Psoas muscle (tissue), 8 donors: Measurements from ENCODE around the gene LRRC34. TPM values are rescaled to one million over a fixed set of nuclear protein-coding genes. Genes with fewer than 3 reads are reported as not detected.
A peak's percentile ranks its signal among the peaks of the same experiment; 100 is the strongest.

Experiments
- ATAC-seq, 4 donors: fragments of 200-7000 bp; cut with Tn5 transposase; one replicate each; pipeline ENCODE4 v1.9.1; 2020; ENCODE audit warnings: moderate library complexity in 3 of 4, mild to moderate bottlenecking in 2 of 4
- DNase-seq, 2 donors: peaks; one replicate each; pipeline ENCODE4 v3.0.0-alpha.2; 2020
- H3K27ac ChIP-seq: fragments of 200-600 bp; one replicate; pipeline ENCODE4 v1.8.0; 2022
- H3K27me3 ChIP-seq, 3 donors: fragments of 200-600 bp in 1 of 3; one replicate each; pipeline versions ENCODE4 v1.6.1 to v1.8.0; 2013 to 2022; ENCODE audit warnings: low read length in 2 of 3, mild to moderate bottlenecking in 2 of 3, moderate library complexity in 1 of 3; ENCODE audit not compliant: insufficient read depth in 3 of 3
- H3K36me3 ChIP-seq, 2 donors: fragments of 200-600 bp in 1 of 2; one replicate each; pipeline versions ENCODE4 v1.6.1 to v1.8.0; 2013 to 2022; ENCODE audit warnings: low read depth in 1 of 2, mild to moderate bottlenecking in 1 of 2, moderate library complexity in 1 of 2; ENCODE audit not compliant: insufficient read depth in 1 of 2
- H3K4me1 ChIP-seq: fragments of 200-600 bp; one replicate; pipeline ENCODE4 v1.8.0; 2022
- H3K4me3 ChIP-seq: fragments of 200-600 bp; one replicate; pipeline ENCODE4 v1.8.0; 2022; ENCODE audit warnings: mild to moderate bottlenecking
- H3K9me3 ChIP-seq: fragments of 200-600 bp; one replicate; pipeline ENCODE4 v1.8.0; 2022
- CTCF ChIP-seq: fragments of 200-600 bp; IDR thresholded peaks from one replicate; pipeline ENCODE4 v1.8.0; 2022; ENCODE audit warnings: antibody characterized with exemption
- WGBS, 3 donors: extraction: QIAGEN DNeasy Blood & Tissue Kit; methylation state at CpG; one replicate each; pipeline versions ENCODE4 v1.1.6 to v1.1.7; 2013; 5-methylcytosine and 5-hydroxymethylcytosine counted together
- intact Hi-C, 2 donors: fragments of 100-400 bp; cut with DNase I; formaldehyde crosslinking; loops; one replicate each; pipeline versions ENCODE4 v1.11.0 to v1.14.2; 2022
- polyA plus RNA-seq, 3 donors: library from polyadenylated mRNA; stranded (reverse); fragments of 200-250 nt; gene quantifications; one replicate each; pipeline ENCODE4 v1.2.3, GENCODE V29; 2013
- total RNA-seq, 4 donors: library from RNA; stranded (reverse); fragmentation: NEBNext Ultra II Directional in 2 of 4; extraction: Animal tissue kit (Norgen Biotek cat#: 25700) in 2 of 4; gene quantifications; one replicate each; pipeline versions ENCODE4 v1.2.1 to v1.2.4, GENCODE V29; 2021 to 2023
- donor health status: healthy with polysubstance abuse.
- donor health status: DM: no; HTN: no; CAD: no; lungs with moderate emphysema.
- donor health status: Bipolar disorder and iron deficiency.
- donor health status: healthy.
- donor health status: DM: yes; HTN: yes; CAD: no.
- donor health status: DM: no; HTN: no; CAD: no.
- donor health status: DM: no; HTN: no; CAD: no.
- donor health status: DM: yes; HTN: yes; CAD: no.

The LRRC34 gene
- total and polyA plus RNA-seq, 7 donors, result 0.23 to 1.7 (median 0.40) TPM

DNA sequence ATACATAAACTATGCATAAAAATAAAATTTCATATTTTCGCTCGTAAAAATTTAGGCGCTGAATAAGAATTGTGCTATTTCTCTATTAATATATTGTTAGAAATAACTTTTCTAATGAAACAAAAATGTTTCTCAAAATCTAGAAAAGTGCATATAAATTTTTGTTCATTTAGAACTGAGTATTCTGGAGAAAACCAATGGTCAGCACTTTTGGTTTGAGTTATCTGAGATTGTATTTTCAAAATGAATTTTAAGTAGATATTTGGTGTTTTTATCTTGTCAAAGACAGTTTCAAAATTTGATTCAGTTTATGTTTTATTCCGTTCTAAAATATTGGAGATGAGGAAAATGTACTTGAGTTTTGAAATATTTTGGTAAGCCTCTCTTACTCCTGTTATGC lies 25.6 kb downstream of the LRRC34 start:
- Histone ChIP-seq H3K9me3 (no peaks in the 10 kb centered on the region), H3K27me3 (no peaks in the 10 kb centered on the region), H3K27ac (no peak overlapping the region), H3K4me1 (no peaks in the 10 kb centered on the region), H3K4me3 (no peak overlapping the region), H3K36me3 (peaks cover 0 to 92% of the 10 kb centered on the region in 2 donors)
- intact Hi-C loops, result loop anchor here (5.0 to 10.0 kb wide), 2 partner anchors 208 to 310 kb away; no protein-coding TSS in a partner anchor
- ATAC-seq (no peak), DNase-seq (no peak)
- WGBS, 3 donors, result 96 to 97% (median 96%) methylated on average over 4 of the region's 4 CpGs
- TF ChIP-seq CTCF, result no peak

DNA sequence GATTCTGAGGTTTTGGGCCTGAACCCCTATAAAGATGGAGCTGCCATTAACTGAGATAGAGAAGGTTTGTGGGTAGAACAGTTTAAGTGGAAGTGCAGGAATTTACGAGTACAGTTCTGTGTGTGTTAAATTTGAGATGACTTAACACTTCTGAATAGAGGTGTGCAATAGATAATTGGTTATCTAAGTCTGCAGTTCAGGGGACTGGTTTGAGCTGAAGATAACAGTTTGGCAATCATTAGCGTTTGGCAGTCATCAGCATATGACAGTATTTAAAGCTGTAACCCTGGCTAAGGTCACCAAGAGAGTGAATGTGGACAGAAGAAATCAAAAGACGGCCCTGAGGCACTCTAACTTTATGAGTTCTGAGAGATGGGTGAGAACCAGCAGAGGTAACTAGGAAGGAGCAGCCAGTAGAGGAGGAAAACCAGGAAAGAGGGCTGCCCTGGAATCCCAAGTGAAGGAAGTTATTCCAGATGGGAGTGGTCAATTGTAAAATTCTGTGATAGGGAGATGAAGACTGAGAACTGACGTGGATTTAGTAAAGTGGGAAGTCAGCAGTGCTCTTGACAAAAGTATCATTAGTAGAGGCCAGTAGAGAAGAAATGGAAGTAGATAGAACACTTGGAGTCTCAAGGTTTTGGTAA lies 31.4 kb downstream of the LRRC34 start:
- peaks cover 8% of the 10 kb centered on the region for H3K4me1 ChIP-seq
- H3K36me3 ChIP-seq, result peaks cover 22 to 100% of the 10 kb centered on the region in 2 donors
- 75 to 83% (median 80%) methylated on average over 4 of the region's 4 CpGs for WGBS, 3 donors
- no peaks in the 10 kb centered on the region for H3K27me3 ChIP-seq
- TF ChIP-seq CTCF, result no peak
- no peak for DNase-seq
- intact Hi-C loops, result loop anchor here in 1 of 2 donors (10.0 kb wide), 1 partner anchor 213 kb away; no protein-coding TSS in a partner anchor
- no peak overlapping the region for H3K27ac ChIP-seq
- no peak for ATAC-seq
- no peak overlapping the region for H3K4me3 ChIP-seq
- no peaks in the 10 kb centered on the region for H3K9me3 ChIP-seq

DNA sequence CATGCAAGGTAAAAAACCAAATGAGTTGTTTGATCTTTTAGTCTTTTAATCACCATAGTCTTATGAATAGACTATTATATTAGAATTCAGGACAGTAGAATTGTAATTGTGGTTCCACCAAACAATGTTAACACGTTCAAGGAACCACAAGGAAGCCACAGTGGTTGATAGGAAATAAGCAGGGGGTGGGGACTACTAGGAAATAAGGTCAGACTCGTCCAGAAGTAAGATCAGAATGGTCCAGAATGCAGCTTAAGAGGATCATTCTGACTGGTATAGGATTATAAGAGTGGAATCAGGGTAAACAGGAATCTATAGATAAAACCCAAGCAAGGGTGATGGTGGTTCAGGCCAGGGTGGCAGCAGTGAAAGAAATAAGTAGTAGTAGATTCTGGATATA lies 32.0 kb downstream of the LRRC34 start:
- no peak for TF ChIP-seq CTCF
- Histone ChIP-seq H3K4me1 (peaks cover 13% of the 10 kb centered on the region), H3K4me3 (no peak overlapping the region), H3K36me3 (peaks cover 22 to 100% of the 10 kb centered on the region in 2 donors), H3K27me3 (no peaks in the 10 kb centered on the region), H3K27ac (no peak overlapping the region), H3K9me3 (no peaks in the 10 kb centered on the region)
- WGBS, 3 donors, result 58 to 65% (median 65%) methylated on average over 2 of the region's 2 CpGs
- ATAC-seq, result no peak
- DNase-seq, result no peak
- intact Hi-C loops, result loop anchor here in 1 of 2 donors (10.0 kb wide), 1 partner anchor 214 kb away; no protein-coding TSS in a partner anchor

DNA sequence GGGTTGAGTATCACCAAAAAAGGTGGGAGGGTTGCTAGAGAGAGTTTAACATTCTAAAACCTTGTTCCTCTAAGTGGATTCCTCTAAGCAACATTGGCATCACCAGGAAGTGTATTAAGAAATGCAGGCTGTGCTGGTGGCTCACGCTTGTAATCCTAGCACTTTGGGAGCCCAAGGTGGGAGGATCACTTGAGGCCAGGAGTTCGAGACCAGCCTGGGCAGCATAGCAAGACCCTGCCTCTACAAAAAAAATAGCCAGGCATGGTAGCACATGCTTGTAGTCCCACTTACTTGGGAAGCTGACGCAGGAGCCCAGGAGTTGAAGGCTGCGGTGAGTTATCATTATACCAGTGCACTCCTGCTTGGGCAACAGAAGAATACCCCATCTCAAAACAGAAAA lies 34.9 kb downstream of the LRRC34 start:
- no peak for ATAC-seq
- H3K4me1 ChIP-seq, result peaks cover 31% of the 10 kb centered on the region
- H3K9me3 ChIP-seq, result no peaks in the 10 kb centered on the region
- TF ChIP-seq CTCF, result no peak
- no peak for DNase-seq
- H3K4me3 ChIP-seq, result no peak overlapping the region
- H3K27ac ChIP-seq, result no peak overlapping the region
- no peaks in the 10 kb centered on the region for H3K27me3 ChIP-seq
- intact Hi-C loops, result loop anchor here in 1 of 2 donors (5.0 kb wide), 1 partner anchor 189 kb away; the partner anchor contains the start of gene SEC62
- H3K36me3 ChIP-seq, result peaks cover 22 to 88% of the 10 kb centered on the region in 2 donors
- WGBS, 3 donors, result 69 to 96% (median 85%) methylated on average over 4 of the region's 4 CpGs

GRCh38 chr3:169774186-169774585 lies 38.5 kb downstream of the LRRC34 start:
- H3K27ac ChIP-seq, result peak overlapping the region; percentile 98
- TF ChIP-seq CTCF, result no peak
- H3K27me3 ChIP-seq, result no peaks in the 10 kb centered on the region
- peaks cover 25% of the 10 kb centered on the region for H3K4me1 ChIP-seq
- H3K36me3 ChIP-seq, result peaks cover 6 to 51% of the 10 kb centered on the region in 2 donors
- no peaks in the 10 kb centered on the region for H3K9me3 ChIP-seq
- DNase-seq (no peak), ATAC-seq (no peak)
- intact Hi-C loops, result no loop called here
- 53 to 55% (median 54%) methylated on average over 5 of the region's 5 CpGs for WGBS, 3 donors
- H3K4me3 ChIP-seq, result peak overlapping the region; percentile 83
